SK-N-SH (cell line): ENCODE measurements around the gene PUS3.

Experiments
- FOXJ3 ChIP-seq: sonication (generic); formaldehyde crosslinking; IDR thresholded peaks from 2 replicates; pipeline ENCODE4 v1.5.1; 2020; ENCODE audit warnings: mild to moderate bottlenecking, missing genetic modification reagents
- IRF3 ChIP-seq: fragments of 150-350 bp; IDR thresholded peaks from 2 replicates; pipeline ENCODE4 v1.6.1; 2016; ENCODE audit warnings: mild to moderate bottlenecking, low read depth, low read length
- RFX5 ChIP-seq: IDR thresholded peaks from 2 replicates; pipeline ENCODE4 v1.6.1; 2012; ENCODE audit warnings: mild to moderate bottlenecking, improper control_type of control experiment, low read length
- SMC3 ChIP-seq: IDR thresholded peaks from 2 replicates; pipeline ENCODE4 v1.6.1; 2012; ENCODE audit warnings: low read depth, low read length, improper control_type of control experiment
- TAF1 ChIP-seq: IDR thresholded peaks from 2 replicates; pipeline ENCODE4 v1.6.1; 2012; ENCODE audit warnings: low read depth, mild to moderate bottlenecking, low read length, moderate library complexity, borderline replicate concordance
- YY1 ChIP-seq: IDR thresholded peaks from 2 replicates; pipeline ENCODE4 v1.4.0; 2012; ENCODE audit warnings: low read depth, mild to moderate bottlenecking
- TF ChIP-seq, protein P1 (sequence below): fragments of 200-600 bp; sonication (generic); IDR thresholded peaks from 2 replicates; pipeline ENCODE4 v1.6.1; 2017; ENCODE audit warnings: antibody characterized with exemption, mild to moderate bottlenecking, moderate library complexity

GRCh38 chr11:125881291-125881690 is 21.7 kb downstream of the PUS3 start:
- TF ChIP-seq IRF3 (no peak), TAF1 (no peak), FOXJ3 (CRISPR knock-in tag) (no peak), YY1 (no peak), RFX5 (no peak), SMC3 (no peak)
- TF ChIP-seq, protein P1, sequence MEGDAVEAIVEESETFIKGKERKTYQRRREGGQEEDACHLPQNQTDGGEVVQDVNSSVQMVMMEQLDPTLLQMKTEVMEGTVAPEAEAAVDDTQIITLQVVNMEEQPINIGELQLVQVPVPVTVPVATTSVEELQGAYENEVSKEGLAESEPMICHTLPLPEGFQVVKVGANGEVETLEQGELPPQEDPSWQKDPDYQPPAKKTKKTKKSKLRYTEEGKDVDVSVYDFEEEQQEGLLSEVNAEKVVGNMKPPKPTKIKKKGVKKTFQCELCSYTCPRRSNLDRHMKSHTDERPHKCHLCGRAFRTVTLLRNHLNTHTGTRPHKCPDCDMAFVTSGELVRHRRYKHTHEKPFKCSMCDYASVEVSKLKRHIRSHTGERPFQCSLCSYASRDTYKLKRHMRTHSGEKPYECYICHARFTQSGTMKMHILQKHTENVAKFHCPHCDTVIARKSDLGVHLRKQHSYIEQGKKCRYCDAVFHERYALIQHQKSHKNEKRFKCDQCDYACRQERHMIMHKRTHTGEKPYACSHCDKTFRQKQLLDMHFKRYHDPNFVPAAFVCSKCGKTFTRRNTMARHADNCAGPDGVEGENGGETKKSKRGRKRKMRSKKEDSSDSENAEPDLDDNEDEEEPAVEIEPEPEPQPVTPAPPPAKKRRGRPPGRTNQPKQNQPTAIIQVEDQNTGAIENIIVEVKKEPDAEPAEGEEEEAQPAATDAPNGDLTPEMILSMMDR, result no peak
